Activated CD8-positive, alpha-beta T cell treated with anti-CD3 and anti-CD28 coated beads for 36 hours (primary cell): ENCODE data around the gene DLGAP1. TPM values are rescaled to one million over a fixed set of nuclear protein-coding genes. Genes with fewer than 3 reads are reported as not detected.

ENCODE experiments used
- ATAC-seq: fragments of 200-7000 bp; cut with Tn5 transposase; one replicate; pipeline ENCODE4 v1.10.0; 2021; ENCODE audit warnings: mild to moderate bottlenecking, moderate library complexity
- CTCF ChIA-PET: fragments of 350-600 bp; sonication (Branson Sonifier 250); formaldehyde crosslinking; loops from one replicate; lab custom pipeline; 2021; ENCODE audit warnings: antibody characterized with exemption; lab: Charles Lee
- POLR2A ChIA-PET: fragments of 350-600 bp; sonication (Branson Sonifier 250); formaldehyde crosslinking; loops from one replicate; lab custom pipeline; 2021; ENCODE audit warnings: antibody characterized with exemption; lab: Charles Lee
- DNase-seq: peaks from one replicate; pipeline ENCODE4 v3.0.0-alpha.2; 2020
- H3K27ac Mint-ChIP-seq: one replicate; pipeline ENCODE4 v1.8.0; 2021; ENCODE audit warnings: mild to moderate bottlenecking, mixed read lengths
- H3K27me3 Mint-ChIP-seq: one replicate; pipeline ENCODE4 v1.8.0; 2021; ENCODE audit warnings: mixed read lengths
- H3K36me3 Mint-ChIP-seq: one replicate; pipeline ENCODE4 v1.8.0; 2021; ENCODE audit warnings: low read depth, mixed read lengths
- H3K4me1 Mint-ChIP-seq: one replicate; pipeline ENCODE4 v1.8.0; 2021; ENCODE audit warnings: low read depth, mixed read lengths
- H3K4me3 Mint-ChIP-seq: one replicate; pipeline ENCODE4 v1.8.0; 2021; ENCODE audit warnings: mild to moderate bottlenecking, moderate library complexity, mixed read lengths
- H3K9me3 Mint-ChIP-seq: one replicate; pipeline ENCODE4 v1.8.0; 2021; ENCODE audit warnings: mixed read lengths
- intact Hi-C: fragments of 100-400 bp; cut with micrococcal nuclease; formaldehyde crosslinking; loops from one replicate; pipeline ENCODE4 v1.10.0; 2022
- total RNA-seq, 2 experiments: library from RNA; stranded (reverse); gene quantifications; one replicate each; pipeline ENCODE4 v1.2.3, GENCODE V29; 2021
- TF ChIP-seq, protein P1 (sequence below): fragments of 200-600 bp; IDR thresholded peaks from one replicate; pipeline ENCODE4 v1.8.0; 2022; ENCODE audit warnings: antibody characterized with exemption, mild to moderate bottlenecking

The DLGAP1 gene
- total RNA-seq, 2 experiments from 2014 or later = not detected

- ATAC-seq = no peak
- POLR2A ChIA-PET = no interaction called here
- CTCF ChIA-PET = no interaction called here
Observed at GRCh38 chr18:3900327-3900726, 554.8 kb downstream of the DLGAP1 start.

DNA sequence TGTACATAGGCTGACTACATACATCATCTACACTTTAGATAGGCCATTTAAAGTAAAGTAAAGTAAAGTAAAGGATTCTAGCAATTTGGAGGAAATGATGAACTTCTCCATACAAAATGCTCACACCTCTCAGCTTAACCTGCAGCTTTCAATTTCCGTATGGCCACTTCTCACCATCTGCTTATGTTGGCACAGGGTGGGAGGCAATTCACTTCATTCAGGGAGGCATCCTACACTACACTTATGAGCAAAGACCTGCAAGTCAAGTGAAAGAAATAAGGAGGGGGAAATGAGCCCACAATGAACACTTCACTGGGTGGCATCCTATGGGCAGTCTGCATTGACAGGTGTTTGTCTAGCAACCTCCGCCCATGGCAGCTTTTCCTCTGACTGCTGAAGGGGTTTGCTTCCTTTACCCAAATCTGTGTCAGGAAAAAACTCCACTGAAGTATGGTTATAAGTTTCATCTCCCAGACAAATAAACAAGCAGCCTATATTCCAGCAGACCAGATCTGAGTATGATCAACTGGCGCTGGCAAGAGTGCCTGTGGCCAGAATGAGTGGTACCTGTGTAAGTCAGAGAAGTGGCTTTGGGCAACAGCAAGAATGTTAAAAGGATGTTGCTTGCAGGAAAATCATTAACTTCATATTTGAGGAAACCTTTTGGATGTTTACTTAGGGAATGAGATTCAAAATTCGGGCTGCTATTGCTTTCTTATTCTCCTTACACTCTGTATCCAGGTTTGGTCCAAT, 556.1 kb downstream of the DLGAP1 start:
- H3K4me1 Mint-ChIP-seq = no peaks in the 10 kb centered on the region
- no peak for DNase-seq
- no peak overlapping the region for H3K27ac Mint-ChIP-seq
- no peak for ATAC-seq
- POLR2A ChIA-PET = no interaction called here
- no peak overlapping the region for H3K4me3 Mint-ChIP-seq
- intact Hi-C loops = no loop called here
- TF ChIP-seq, protein P1, sequence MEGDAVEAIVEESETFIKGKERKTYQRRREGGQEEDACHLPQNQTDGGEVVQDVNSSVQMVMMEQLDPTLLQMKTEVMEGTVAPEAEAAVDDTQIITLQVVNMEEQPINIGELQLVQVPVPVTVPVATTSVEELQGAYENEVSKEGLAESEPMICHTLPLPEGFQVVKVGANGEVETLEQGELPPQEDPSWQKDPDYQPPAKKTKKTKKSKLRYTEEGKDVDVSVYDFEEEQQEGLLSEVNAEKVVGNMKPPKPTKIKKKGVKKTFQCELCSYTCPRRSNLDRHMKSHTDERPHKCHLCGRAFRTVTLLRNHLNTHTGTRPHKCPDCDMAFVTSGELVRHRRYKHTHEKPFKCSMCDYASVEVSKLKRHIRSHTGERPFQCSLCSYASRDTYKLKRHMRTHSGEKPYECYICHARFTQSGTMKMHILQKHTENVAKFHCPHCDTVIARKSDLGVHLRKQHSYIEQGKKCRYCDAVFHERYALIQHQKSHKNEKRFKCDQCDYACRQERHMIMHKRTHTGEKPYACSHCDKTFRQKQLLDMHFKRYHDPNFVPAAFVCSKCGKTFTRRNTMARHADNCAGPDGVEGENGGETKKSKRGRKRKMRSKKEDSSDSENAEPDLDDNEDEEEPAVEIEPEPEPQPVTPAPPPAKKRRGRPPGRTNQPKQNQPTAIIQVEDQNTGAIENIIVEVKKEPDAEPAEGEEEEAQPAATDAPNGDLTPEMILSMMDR = no peak
- CTCF ChIA-PET = no interaction called here
- H3K9me3 Mint-ChIP-seq = no peaks in the 10 kb centered on the region
- H3K27me3 Mint-ChIP-seq = peaks cover 3% of the 10 kb centered on the region
- no peaks in the 10 kb centered on the region for H3K36me3 Mint-ChIP-seq

More at GRCh38 chr18:3900327-3900726, 554.8 kb downstream of the DLGAP1 start:
- DNase-seq = no peak
- Mint-ChIP-seq H3K27me3 (peaks cover 3% of the 10 kb centered on the region), H3K9me3 (no peaks in the 10 kb centered on the region), H3K36me3 (no peaks in the 10 kb centered on the region), H3K27ac (no peak overlapping the region), H3K4me1 (no peaks in the 10 kb centered on the region), H3K4me3 (no peak overlapping the region)
- TF ChIP-seq, protein P1 = no peak
- intact Hi-C loops = no loop called here

DNA sequence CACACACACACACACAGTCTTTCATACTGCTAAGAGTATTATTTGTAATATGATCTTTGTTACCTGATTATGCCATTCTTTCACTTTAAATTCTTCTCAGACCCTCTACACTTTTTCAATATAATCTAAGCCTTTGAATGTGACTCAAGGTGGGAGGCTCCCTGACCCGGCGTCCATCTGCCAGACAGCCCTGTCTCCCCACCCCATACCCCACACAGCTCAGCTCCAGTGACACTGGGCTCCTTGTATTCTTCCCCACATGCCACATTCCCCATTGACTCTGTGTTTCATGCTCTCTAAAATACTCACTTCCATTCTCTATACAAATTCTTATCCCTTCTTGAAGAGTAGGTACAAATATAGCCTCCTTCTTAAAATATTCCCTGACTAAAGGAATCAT, 563.0 kb downstream of the DLGAP1 start:
- no peaks in the 10 kb centered on the region for H3K9me3 Mint-ChIP-seq
- CTCF ChIA-PET = no interaction called here
- POLR2A ChIA-PET = no interaction called here
- TF ChIP-seq, protein P1 = no peak
- no peak overlapping the region for H3K4me3 Mint-ChIP-seq
- no peaks in the 10 kb centered on the region for H3K36me3 Mint-ChIP-seq
- H3K4me1 Mint-ChIP-seq = no peaks in the 10 kb centered on the region
- intact Hi-C loops = no loop called here
- H3K27me3 Mint-ChIP-seq = peaks cover 3% of the 10 kb centered on the region
- DNase-seq (no peak), ATAC-seq (no peak)
- no peak overlapping the region for H3K27ac Mint-ChIP-seq

- Mint-ChIP-seq H3K27me3 (peaks cover 3% of the 10 kb centered on the region), H3K9me3 (no peaks in the 10 kb centered on the region), H3K27ac (no peak overlapping the region), H3K4me1 (no peaks in the 10 kb centered on the region), H3K4me3 (no peak overlapping the region), H3K36me3 (no peaks in the 10 kb centered on the region)
- ChIA-PET POLR2A (no interaction called here), CTCF (no interaction called here)
- intact Hi-C loops = no loop called here
- no peak for DNase-seq
- ATAC-seq = no peak
- TF ChIP-seq, protein P1 = no peak
Observed at GRCh38 chr18:3891245-3891644, 563.9 kb downstream of the DLGAP1 start.

DNA sequence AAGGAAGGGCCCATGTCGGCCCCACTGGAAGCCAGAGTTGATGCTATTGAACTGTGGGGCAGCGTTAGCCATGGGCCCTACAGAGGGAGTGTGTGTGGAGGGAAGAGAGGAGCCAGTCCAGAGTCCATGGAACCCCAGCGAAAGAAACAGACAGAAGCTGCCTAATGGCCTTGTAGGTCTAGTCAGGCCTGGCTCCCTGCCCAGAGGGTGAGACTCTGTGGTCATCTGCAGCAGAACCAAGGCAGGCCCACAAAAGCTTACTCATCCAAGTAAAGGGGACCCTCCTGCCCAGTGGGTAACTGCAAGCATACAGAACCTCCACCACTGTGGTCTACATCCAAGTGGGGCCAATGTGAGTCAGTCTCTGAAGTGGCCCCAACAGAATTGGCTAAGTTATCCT, 565.3 kb downstream of the DLGAP1 start:
- ChIA-PET CTCF (no interaction called here), POLR2A (no interaction called here)
- DNase-seq (no peak), ATAC-seq (no peak)
- Mint-ChIP-seq H3K4me1 (no peaks in the 10 kb centered on the region), H3K9me3 (no peaks in the 10 kb centered on the region), H3K27ac (no peak overlapping the region), H3K36me3 (no peaks in the 10 kb centered on the region), H3K27me3 (peaks cover 6% of the 10 kb centered on the region), H3K4me3 (no peak overlapping the region)
- intact Hi-C loops = no loop called here
- TF ChIP-seq, protein P1 = no peak
